ENCODE data around the gene THSD4.

GRCh38 chr15:71629781-71630474 is 514.7 kb downstream of the THSD4 start:
- TF ChIP-seq ZNF274 (IDR thresholded peaks at IDR 0.05; ENCODE audit: low read depth, low read length) (no peak), SUZ12 (IDR thresholded peaks at IDR 0.05; ENCODE audit: extremely low read depth, insufficient read depth, insufficient read length) (no peak)

Measured in NT2/D1 (cell line).